Astrocyte of the cerebellum (primary cell): ENCODE measurements around the gene APLNR.

Experiments
- DNase-seq: peaks from one replicate; pipeline ENCODE4 v3.0.0-alpha.2; 2011; ENCODE audit warnings: low read depth
- H3K4me3 ChIP-seq: 2 replicates; pipeline ENCODE4 v1.5.1; 2011; ENCODE audit warnings: mild to moderate bottlenecking, low read depth, low read length, moderate library complexity
- CTCF ChIP-seq: IDR thresholded peaks from 2 replicates; pipeline ENCODE4 v1.5.1; 2012; ENCODE audit warnings: low read length, low read depth, moderate library complexity, mild to moderate bottlenecking; ENCODE audit errors: missing control alignments
- in situ Hi-C: cut with HindIII; loops from 2 replicates; pipeline ENCODE4 v1.10.0; 2017; ENCODE audit warnings: low sequenced_read_pairs

APLNR gene

GRCh38 chr11:57254631-57255030 is 17.6 kb upstream of the APLNR start:
- in situ Hi-C loops, result no loop called here
- TF ChIP-seq CTCF, result no peak

GRCh38 chr11:57251491-57252104 is 14.5 kb upstream of the APLNR start:
- no peak for TF ChIP-seq CTCF
- H3K4me3 ChIP-seq, result no peak overlapping the region
- DNase-seq, result no peak
- in situ Hi-C loops, result no loop called here

More at GRCh38 chr11:57254631-57255030, 17.6 kb upstream of the APLNR start:
- DNase-seq, result no peak
- H3K4me3 ChIP-seq, result no peak overlapping the region

GRCh38 chr11:57251037-57251436 is 14.0 kb upstream of the APLNR start:
- in situ Hi-C loops, result no loop called here
- TF ChIP-seq CTCF, result no peak
- no peak overlapping the region for H3K4me3 ChIP-seq
- no peak for DNase-seq

- DNase-seq, result peak; percentile 29
- no peak overlapping the region for H3K4me3 ChIP-seq
- peak; percentile 87 for TF ChIP-seq CTCF
- in situ Hi-C loops, result no loop called here
Measured at GRCh38 chr11:57249384-57250319, 12.6 kb upstream of the APLNR start.

GRCh38 chr11:57248780-57249383 is 11.8 kb upstream of the APLNR start:
- TF ChIP-seq CTCF, result peak; percentile 74
- no peak overlapping the region for H3K4me3 ChIP-seq
- in situ Hi-C loops, result no loop called here
- no peak for DNase-seq

- no peak overlapping the region for H3K4me3 ChIP-seq
- no peak for TF ChIP-seq CTCF
- DNase-seq, result no peak
- in situ Hi-C loops, result no loop called here
Measured at GRCh38 chr11:57244911-57245310, 7.9 kb upstream of the APLNR start.
